ENCODE measurements around the gene TTC33. TPM values are rescaled to one million over a fixed set of nuclear protein-coding genes. Genes with fewer than 3 reads are reported as not detected.

Gene TTC33
- total and polyA plus RNA-seq, 2 donors (not counting 1 experiment from before 2014, with no cell fraction given): 2.1 to 15.8 TPM

DNA sequence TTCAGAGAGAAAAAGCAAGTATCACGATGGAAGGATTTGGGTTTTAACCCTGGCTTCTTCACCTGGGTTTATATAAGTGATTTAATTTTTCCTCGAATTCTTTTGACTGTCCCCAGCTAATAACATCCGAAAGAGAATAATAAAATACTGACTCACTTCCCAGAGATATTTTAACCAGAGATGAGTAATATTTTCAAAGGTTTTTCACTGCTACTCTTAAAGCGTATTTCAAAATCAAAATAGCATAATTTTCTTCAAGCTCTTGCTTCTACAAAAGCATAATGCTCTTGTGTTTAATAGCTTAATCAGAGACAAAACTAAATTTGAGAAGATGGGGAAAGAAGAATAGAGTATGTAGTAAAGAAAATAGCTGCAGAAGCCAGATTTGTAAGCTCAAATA is 291.2 kb downstream of the TTC33 start:
- Histone ChIP-seq H3K79me2 (ENCODE audit: control insufficient read depth, insufficient read depth, low read length) (no peaks in the 10 kb centered on the region), H3K27me3 (replicated peaks in 1 of 4; ENCODE audit: control extremely low read depth in 1 of 4, control insufficient read depth in 3 of 4, insufficient read depth in 4 of 4, low read length in 3 of 4) (no peaks in the 10 kb centered on the region), H3K9me3 (ENCODE audit: control extremely low read depth in 1 of 3, control insufficient read depth in 2 of 3, insufficient read depth in 1 of 3, low read length in 2 of 3) (peaks cover 0 to 6% (median 5%) of the 10 kb centered on the region in 3 donors), H2AFZ (ENCODE audit: insufficient read depth, low read depth, low read length, poor library complexity, severe bottlenecking) (no peak overlapping the region), H3K4me1 (ENCODE audit: control insufficient read depth in 2 of 2, insufficient read depth in 2 of 2, low read length in 2 of 2) (no peaks in the 10 kb centered on the region), H3K4me2 (replicated peaks; ENCODE audit: low read depth, low read length, poor library complexity, severe bottlenecking) (no peak overlapping the region), H3K27ac (ENCODE audit: low read length in 2 of 2) (no peak overlapping the region), H3K9ac (ENCODE audit: low read length) (no peak overlapping the region), H3K36me3 (replicated peaks in 1 of 2; ENCODE audit: control extremely low read depth in 1 of 2, control insufficient read depth in 1 of 2, extremely low read depth in 1 of 2, insufficient read depth in 2 of 2, low read length in 1 of 2) (no peaks in the 10 kb centered on the region), H4K20me1 (ENCODE audit: control insufficient read depth, insufficient read depth, low read length, poor library complexity, severe bottlenecking) (no peaks in the 10 kb centered on the region), H3K4me3 (ENCODE audit: control extremely low read depth in 1 of 5, extremely low read depth in 1 of 5, insufficient read depth in 1 of 5, low read depth in 2 of 5, low read length in 4 of 5) (no peak overlapping the region)
- Mint-ChIP-seq H3K27me3 (no peaks in the 10 kb centered on the region), H3K9me3 (ENCODE audit: insufficient read depth) (no peaks in the 10 kb centered on the region), H3K4me1 (no peaks in the 10 kb centered on the region), H3K27ac (no peak overlapping the region), H3K4me3 (no peak overlapping the region)
- ATAC-seq (ENCODE audit: low read depth) (no peak), DNase-seq (no peak)
- intact Hi-C loops (cut with micrococcal nuclease): no loop called here
- no CpG with 5 or more reads among the region's 4 CpGs for WGBS (ENCODE audit: insufficient coverage)
- TF ChIP-seq, protein P1, sequence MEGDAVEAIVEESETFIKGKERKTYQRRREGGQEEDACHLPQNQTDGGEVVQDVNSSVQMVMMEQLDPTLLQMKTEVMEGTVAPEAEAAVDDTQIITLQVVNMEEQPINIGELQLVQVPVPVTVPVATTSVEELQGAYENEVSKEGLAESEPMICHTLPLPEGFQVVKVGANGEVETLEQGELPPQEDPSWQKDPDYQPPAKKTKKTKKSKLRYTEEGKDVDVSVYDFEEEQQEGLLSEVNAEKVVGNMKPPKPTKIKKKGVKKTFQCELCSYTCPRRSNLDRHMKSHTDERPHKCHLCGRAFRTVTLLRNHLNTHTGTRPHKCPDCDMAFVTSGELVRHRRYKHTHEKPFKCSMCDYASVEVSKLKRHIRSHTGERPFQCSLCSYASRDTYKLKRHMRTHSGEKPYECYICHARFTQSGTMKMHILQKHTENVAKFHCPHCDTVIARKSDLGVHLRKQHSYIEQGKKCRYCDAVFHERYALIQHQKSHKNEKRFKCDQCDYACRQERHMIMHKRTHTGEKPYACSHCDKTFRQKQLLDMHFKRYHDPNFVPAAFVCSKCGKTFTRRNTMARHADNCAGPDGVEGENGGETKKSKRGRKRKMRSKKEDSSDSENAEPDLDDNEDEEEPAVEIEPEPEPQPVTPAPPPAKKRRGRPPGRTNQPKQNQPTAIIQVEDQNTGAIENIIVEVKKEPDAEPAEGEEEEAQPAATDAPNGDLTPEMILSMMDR (IDR thresholded peaks at IDR 0.05): no peak
- TF ChIP-seq EZH2 (IDR thresholded peaks at IDR 0.05; ENCODE audit: borderline replicate concordance, insufficient read depth, low read depth, low read length, poor library complexity, severe bottlenecking): no peak
- ChIA-PET CTCF (no interaction called here), POLR2A (no interaction called here)

Small RNAs within 50 kb of the gene (small RNA-seq; reads per million reads assigned to genes)
- gene RF00092 (ENCODE audit: insufficient read length, low read depth, low replicate concordance) (not detected), gene RF00191 (ENCODE audit: insufficient read length, low read depth, low replicate concordance) (not detected)

Other genes starting within 250 kb of the TTC33 start
- gene PTGER4, start 76.0 kb downstream of the TTC33 start, total RNA-seq: 26.3 and 26.8 TPM in 2 replicates
- 76.7 and 85.4 TPM in 2 replicates for gene PTGER4, start 76.0 kb downstream of the TTC33 start, polyA plus RNA-seq
- 103 and 107 TPM in 2 replicates for gene PRKAA1, start 42.4 kb upstream of the TTC33 start, total RNA-seq
- gene PRKAA1, start 42.4 kb upstream of the TTC33 start, polyA plus RNA-seq: 39.9 and 44.9 TPM in 2 replicates
- gene RPL37, start 79.3 kb upstream of the TTC33 start, total RNA-seq: 1,932 and 2,240 TPM in 2 replicates
- gene RPL37, start 79.3 kb upstream of the TTC33 start, polyA plus RNA-seq: 141 and 173 TPM in 2 replicates
- gene CARD6, start 85.4 kb upstream of the TTC33 start, total RNA-seq: 2.0 and 2.7 TPM in 2 replicates
- gene CARD6, start 85.4 kb upstream of the TTC33 start, polyA plus RNA-seq: 0.45 and 0.72 TPM in 2 replicates
- gene C7, start 153.5 kb upstream of the TTC33 start, total RNA-seq: not detected in 2 replicates
- gene C7, start 153.5 kb upstream of the TTC33 start, polyA plus RNA-seq: not detected in 2 replicates